ENCODE data around the gene NIFK.
"Not testable (repeated sequence)": the region's sequence is repeated elsewhere in the genome, so short reads cannot be mapped to it uniquely, and the experiment has no call there.

The NIFK gene

GRCh38 chr2:121690572-121690971 lies 46.1 kb downstream of the NIFK start:
- DNase-seq, result not testable (repeated sequence)

GRCh38 chr2:121690095-121690494 lies 46.6 kb downstream of the NIFK start:
- no peak for DNase-seq

- DNase-seq, result no peak
Observed at GRCh38 chr2:121689356-121689755, 47.3 kb downstream of the NIFK start.

- DNase-seq, result no peak
Observed at GRCh38 chr2:121688820-121689219, 47.9 kb downstream of the NIFK start.

- no peak for DNase-seq
Observed at GRCh38 chr2:121686902-121687301, 49.8 kb downstream of the NIFK start.

- DNase-seq, result no peak
Observed at GRCh38 chr2:121686218-121686617, 50.5 kb downstream of the NIFK start.

- DNase-seq, result no peak
Observed at GRCh38 chr2:121682396-121683298, 54.0 kb downstream of the NIFK start.

GRCh38 chr2:121677855-121678254 lies 58.8 kb downstream of the NIFK start:
- no peak for DNase-seq
